HUES48 (cell line): Measurements from ENCODE around the gene ITGAL.
A peak's percentile ranks its signal among the peaks of the same experiment; 100 is the strongest.
"Not testable (repeated sequence)": the region's sequence is repeated elsewhere in the genome, so short reads cannot be mapped to it uniquely, and the experiment has no call there.

Source experiments
- H3K27ac ChIP-seq: one replicate; pipeline ENCODE4 v1.7.0; 2013; ENCODE audit warnings: low read depth, low read length, inconsistent platforms
- H3K27me3 ChIP-seq: 2 replicates; pipeline ENCODE4 v1.6.1; 2013; ENCODE audit warnings: mild to moderate bottlenecking, low read length; ENCODE audit not compliant: control insufficient read depth, insufficient read depth
- H3K36me3 ChIP-seq: 2 replicates; pipeline ENCODE4 v1.6.1; 2013; ENCODE audit warnings: low read length; ENCODE audit not compliant: control insufficient read depth, insufficient read depth
- H3K4me1 ChIP-seq: 2 replicates; pipeline ENCODE4 v1.6.1; 2013; ENCODE audit warnings: mild to moderate bottlenecking, low read length; ENCODE audit not compliant: control insufficient read depth, insufficient read depth
- H3K4me3 ChIP-seq: 2 replicates; pipeline ENCODE4 v1.5.1; 2013; ENCODE audit warnings: mild to moderate bottlenecking, low read depth, low read length
- H3K9ac ChIP-seq: 2 replicates; pipeline ENCODE4 v1.6.1; 2013; ENCODE audit warnings: mild to moderate bottlenecking, low read depth, low read length, moderate library complexity
- H3K9me3 ChIP-seq: 2 replicates; pipeline ENCODE4 v1.6.1; 2013; ENCODE audit warnings: low read length; ENCODE audit not compliant: control insufficient read depth, insufficient read depth

Gene ITGAL

DNA sequence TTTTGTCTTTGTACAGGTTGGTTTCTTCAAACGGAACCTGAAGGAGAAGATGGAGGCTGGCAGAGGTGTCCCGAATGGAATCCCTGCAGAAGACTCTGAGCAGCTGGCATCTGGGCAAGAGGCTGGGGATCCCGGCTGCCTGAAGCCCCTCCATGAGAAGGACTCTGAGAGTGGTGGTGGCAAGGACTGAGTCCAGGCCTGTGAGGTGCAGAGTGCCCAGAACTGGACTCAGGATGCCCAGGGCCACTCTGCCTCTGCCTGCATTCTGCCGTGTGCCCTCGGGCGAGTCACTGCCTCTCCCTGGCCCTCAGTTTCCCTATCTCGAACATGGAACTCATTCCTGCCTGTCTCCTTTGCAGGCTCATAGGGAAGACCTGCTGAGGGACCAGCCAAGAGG is 48.9 kb downstream of the ITGAL start:
- no peak overlapping the region for H3K4me3 ChIP-seq
- no peak overlapping the region for H3K27ac ChIP-seq
- H3K27me3 ChIP-seq = no peaks in the 10 kb centered on the region
- no peak overlapping the region for H3K9ac ChIP-seq
- peaks cover 9% of the 10 kb centered on the region for H3K36me3 ChIP-seq
- no peaks in the 10 kb centered on the region for H3K9me3 ChIP-seq
- no peaks in the 10 kb centered on the region for H3K4me1 ChIP-seq

DNA sequence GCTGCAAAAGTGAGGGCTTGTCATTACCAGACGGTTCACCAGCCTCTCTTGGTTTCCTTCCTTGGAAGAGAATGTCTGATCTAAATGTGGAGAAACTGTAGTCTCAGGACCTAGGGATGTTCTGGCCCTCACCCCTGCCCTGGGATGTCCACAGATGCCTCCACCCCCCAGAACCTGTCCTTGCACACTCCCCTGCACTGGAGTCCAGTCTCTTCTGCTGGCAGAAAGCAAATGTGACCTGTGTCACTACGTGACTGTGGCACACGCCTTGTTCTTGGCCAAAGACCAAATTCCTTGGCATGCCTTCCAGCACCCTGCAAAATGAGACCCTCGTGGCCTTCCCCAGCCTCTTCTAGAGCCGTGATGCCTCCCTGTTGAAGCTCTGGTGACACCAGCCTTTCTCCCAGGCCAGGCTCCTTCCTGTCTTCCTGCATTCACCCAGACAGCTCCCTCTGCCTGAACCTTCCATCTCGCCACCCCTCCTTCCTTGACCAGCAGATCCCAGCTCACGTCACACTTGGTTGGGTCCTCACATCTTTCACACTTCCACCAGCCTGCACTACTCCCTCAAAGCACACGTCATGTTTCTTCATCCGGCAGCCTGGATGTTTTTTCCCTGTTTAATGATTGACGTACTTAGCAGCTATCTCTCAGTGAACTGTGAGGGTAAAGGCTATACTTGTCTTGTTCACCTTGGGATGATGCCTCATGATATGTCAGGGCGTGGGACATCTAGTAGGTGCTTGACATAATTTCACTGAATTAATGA is 49.5 kb downstream of the ITGAL start:
- no peaks in the 10 kb centered on the region for H3K4me1 ChIP-seq
- H3K27ac ChIP-seq = no peak overlapping the region
- peaks cover 9% of the 10 kb centered on the region for H3K36me3 ChIP-seq
- no peak overlapping the region for H3K9ac ChIP-seq
- H3K9me3 ChIP-seq = no peaks in the 10 kb centered on the region
- no peaks in the 10 kb centered on the region for H3K27me3 ChIP-seq
- H3K4me3 ChIP-seq = no peak overlapping the region

DNA sequence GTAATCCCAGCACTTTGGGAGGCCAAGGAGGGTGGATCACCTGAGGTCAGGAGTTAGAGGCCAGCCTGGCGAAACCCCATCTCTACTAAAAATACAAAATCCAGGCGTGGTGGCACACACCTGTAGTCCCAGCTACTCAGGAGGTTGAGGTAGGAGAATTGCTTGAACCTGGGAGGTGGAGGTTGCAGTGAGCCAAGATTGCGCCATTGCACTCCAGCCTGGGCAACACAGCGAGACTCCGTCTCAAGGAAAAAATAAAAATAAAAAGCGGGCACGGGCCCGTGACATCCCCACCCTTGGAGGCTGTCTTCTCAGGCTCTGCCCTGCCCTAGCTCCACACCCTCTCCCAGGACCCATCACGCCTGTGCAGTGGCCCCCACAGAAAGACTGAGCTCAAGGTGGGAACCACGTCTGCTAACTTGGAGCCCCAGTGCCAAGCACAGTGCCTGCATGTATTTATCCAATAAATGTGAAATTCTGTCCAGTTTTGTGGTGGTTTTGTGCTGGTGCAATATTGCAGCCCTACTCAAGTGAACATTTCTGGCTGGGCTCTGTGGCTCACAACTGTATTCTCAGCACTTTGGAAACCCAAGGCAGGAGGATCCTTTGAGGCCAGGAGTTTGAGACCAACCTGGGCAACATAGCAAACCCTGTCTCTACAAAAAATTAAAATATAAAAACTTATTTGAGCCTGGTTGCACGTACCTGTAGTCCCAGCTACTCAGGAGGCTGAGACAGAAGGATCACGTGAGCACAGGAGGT is 50.3 kb downstream of the ITGAL start:
- not testable (repeated sequence) for H3K9me3 ChIP-seq, H3K4me3 ChIP-seq, H3K27me3 ChIP-seq, H3K4me1 ChIP-seq, H3K27ac ChIP-seq, H3K9ac ChIP-seq, H3K36me3 ChIP-seq

DNA sequence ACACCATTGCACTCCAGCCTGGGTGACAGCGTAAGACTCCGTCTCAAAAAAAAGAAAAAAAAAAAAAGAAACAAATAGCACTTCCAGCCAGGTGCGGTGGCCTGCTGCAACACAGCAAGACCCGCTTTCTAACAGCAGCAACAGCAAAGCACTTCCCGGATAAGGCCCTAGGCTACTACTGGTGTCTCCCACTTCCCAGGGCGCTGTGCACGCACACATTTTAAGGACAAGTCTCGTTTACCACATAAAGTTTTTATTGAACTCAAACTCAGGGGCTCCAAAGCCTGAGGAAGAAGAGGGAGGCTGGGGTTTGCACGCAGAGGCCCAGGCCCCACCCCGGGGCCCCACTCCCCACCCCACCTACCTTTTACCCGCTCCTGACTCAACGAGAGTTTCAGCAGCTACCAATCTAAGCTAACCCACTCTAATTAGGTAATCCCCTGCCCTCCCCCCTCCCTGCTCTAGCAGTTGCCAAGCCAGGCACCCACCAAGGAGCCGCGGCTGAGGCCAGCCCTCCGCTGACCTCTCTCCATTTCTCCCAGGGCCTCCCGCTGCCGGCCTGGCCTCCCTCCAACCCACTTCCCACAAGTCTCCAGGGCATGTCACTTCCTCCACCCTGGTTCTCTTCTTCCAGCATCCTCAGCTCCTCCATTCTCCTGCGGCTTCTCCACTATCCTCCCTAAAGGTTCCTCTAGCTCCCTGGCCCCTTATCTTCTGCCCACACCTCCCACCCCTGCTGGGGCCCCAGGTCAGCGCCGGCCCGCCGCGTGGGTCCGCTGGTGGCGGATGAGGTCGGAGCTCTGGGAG is 51.4 kb downstream of the ITGAL start:
- H3K9ac ChIP-seq = no peak overlapping the region
- H3K9me3 ChIP-seq = no peaks in the 10 kb centered on the region
- H3K27me3 ChIP-seq = no peaks in the 10 kb centered on the region
- H3K27ac ChIP-seq = no peak overlapping the region
- H3K4me3 ChIP-seq = no peak overlapping the region
- peaks cover 9% of the 10 kb centered on the region for H3K36me3 ChIP-seq
- peaks cover 7% of the 10 kb centered on the region for H3K4me1 ChIP-seq

DNA sequence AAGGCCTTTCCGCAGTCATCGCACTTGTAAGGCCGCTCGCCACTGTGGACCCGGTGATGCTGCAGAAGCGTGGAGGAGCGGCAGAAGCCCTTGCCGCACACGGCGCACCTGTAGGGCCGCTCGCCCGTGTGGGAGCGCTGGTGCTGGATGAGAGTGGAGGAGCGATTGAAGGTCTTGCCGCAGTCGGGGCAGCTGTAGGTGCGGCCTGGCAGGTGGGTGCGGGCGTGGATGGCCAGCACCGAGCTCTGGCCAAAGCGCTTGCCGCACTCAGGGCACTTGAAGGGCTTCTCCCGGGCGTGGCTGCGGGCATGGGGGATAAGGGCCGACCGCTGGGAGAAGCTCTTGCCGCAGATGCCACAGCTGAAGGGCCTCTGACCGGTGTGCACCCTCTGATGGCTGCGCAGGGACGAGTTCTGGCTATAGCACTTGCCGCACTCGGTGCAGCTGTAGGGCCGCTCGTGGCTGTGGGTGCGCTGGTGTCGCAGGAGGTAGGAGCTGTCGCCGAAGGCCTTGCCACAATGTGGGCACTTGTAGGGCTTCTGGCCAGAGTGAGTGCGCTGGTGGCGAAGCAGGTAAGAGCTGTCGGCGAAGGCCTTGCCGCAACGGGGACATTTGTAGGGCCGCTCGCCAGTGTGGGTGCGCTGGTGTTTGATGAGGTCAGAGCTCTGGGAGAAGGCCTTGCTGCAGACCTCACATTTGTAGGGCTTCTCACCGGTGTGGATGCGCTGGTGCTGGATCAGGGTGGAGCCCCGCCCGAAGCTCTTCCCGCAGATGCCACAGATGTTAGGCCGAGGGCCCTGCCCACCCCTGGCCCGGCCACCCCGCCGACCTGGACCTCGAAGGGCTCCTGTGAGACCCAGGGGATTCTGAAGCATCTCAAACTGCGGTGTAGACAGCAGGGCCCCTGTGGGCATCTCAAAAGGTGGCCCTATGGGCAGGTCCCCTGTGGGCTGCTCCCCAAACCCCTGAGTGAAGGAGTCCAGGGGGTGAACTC is 52.3 kb downstream of the ITGAL start:
- no peak overlapping the region for H3K27ac ChIP-seq

DNA sequence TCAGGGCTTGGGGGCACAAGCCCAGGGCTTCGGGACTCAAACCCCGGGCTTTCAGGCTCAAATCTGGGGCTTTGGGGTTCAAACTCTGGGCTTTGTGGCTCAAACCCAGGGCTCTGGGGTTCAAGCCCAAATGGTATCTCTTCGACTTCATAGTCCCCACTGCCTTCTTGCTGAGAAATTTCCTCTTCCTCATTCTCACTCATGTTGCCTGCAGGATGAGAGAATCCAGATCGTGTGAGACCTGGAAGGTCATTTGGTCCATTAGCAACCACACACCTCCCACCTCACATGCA is 53.2 kb downstream of the ITGAL start:
- peaks cover 10% of the 10 kb centered on the region for H3K36me3 ChIP-seq
- no peak overlapping the region for H3K27ac ChIP-seq
- H3K4me1 ChIP-seq = peaks cover 7% of the 10 kb centered on the region

More for the DNA sequence above, 52.3 kb downstream of the ITGAL start:
- Histone ChIP-seq H3K4me1 (peaks cover 7% of the 10 kb centered on the region), H3K36me3 (peaks cover 9% of the 10 kb centered on the region), H3K4me3 (no peak overlapping the region), H3K9ac (no peak overlapping the region), H3K9me3 (no peaks in the 10 kb centered on the region), H3K27me3 (no peaks in the 10 kb centered on the region)

DNA sequence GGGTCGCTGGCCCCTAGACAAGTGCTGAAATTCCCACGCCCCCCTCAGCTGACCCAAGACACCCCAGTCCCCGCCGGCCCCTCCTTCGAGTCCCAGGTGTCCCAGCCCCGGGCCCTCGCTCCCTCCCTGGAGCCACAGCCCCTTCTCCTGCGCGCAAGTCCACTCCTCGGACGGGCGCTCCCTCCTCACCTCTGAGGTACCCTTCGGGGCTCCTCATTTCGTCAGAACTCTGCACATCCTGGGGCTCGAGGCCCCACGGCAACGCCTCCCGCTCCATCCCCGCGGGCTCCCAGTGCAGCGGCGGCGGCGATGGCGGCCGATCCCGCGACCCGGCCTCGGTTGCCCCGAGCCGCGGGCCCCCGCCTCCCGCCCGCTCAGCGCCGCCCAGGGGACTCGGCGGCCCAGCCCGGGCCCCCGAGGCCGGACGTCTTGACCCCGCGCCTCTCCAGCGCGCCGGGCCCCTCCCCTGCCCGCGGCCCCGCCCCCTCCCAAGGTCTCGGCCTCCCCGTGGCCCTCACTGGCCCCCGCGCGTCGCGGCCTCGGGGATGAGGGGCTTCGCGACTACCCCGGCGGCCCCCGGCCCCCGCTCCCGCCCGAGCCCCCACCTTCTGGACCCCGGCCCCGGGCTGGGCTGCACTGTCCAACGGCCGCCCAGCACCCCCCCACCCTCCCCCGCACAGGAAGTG is 53.7 kb downstream of the ITGAL start, which contains the start of gene ZNF768:
ZNF768 (minus strand) TSS at position 430 of the 686 bp plus-strand sequence; CDS start at position 277, 153 bp downstream.
- peaks cover 7% of the 10 kb centered on the region for H3K4me1 ChIP-seq
- H3K27ac ChIP-seq = peak within 1 kb of the TSS; percentile 97
- no peaks in the 10 kb centered on the region for H3K9me3 ChIP-seq
- H3K9ac ChIP-seq = peak within 1 kb of the TSS; percentile 91
- H3K27me3 ChIP-seq = no peaks in the 10 kb centered on the region
- H3K36me3 ChIP-seq = peaks cover 15% of the 10 kb centered on the region
- H3K4me3 ChIP-seq = peak within 1 kb of the TSS; percentile 89

More for the DNA sequence above, 53.2 kb downstream of the ITGAL start:
- H3K9ac ChIP-seq = no peak overlapping the region
- H3K9me3 ChIP-seq = no peaks in the 10 kb centered on the region
- peak overlapping the region; percentile 89 for H3K4me3 ChIP-seq
- H3K27me3 ChIP-seq = no peaks in the 10 kb centered on the region

DNA sequence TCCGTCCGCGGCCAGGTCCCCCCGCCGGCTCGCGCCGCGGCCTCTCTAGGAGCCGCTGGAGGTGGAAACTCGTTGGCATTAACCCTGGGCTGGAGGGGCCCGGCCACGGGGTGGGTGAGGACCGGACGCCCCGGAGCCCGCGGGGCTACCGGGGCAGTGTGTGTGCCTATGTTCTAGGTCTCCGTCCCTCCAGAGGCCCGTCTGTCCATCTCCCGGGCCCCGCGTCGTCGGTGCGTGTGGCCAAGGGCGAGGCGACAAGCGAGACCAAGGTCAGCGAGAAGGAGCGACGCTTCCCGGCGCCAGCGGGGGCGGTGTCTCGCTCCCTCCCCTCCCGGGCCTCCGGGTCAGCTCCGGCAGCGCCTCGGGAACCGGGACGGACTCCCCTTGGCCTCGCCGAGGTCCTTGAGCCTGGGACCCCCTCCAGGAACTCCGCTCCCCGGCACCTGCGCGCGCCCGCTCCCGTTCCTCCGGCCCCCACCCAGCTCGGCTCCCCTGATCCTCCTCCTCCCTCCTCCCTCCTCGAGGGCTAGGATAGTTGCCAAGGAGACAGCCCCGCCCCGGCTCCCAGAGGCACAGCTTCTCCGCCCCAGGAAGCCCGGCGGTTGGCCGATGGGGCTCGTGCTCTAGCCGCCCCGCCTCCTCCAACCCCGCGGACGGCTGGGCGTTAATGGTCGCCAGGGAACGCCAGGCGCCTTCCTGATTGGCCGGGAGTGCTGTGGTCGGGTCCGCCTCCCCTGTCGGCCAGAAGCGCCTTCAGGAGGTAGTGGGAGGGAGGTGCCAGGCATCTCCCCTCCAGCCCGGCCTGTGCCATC is 54.5 kb downstream of the ITGAL start:
- H3K4me1 ChIP-seq = peaks cover 7% of the 10 kb centered on the region

DNA sequence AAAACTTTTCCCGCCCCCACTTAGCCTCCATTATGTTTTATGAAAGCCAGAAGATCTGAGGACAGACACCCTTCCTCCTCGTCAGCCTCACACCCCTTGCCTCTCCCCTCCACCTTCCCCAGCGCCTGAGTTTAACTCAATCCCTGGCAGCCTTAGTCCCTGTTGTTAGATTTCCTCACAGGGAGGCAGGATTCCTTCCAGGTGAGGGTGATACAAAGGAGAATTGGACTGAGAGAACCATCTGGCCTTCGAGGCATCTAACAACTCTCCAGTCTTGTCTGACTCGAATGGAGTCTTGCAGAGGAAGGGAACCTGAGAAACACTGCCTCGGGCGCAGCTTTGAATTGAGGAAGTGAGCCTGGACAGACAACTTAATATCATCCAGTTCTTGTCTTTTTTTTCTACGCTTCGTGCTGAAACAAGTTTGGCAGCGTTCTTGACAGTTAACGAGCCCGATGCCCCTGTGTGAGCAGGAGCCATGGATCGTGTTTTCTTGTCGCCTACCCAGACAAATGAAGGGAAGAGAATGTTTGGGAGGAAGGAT is 55.2 kb downstream of the ITGAL start:
- Histone ChIP-seq H3K4me3 (peak overlapping the region; percentile 56), H3K27me3 (no peaks in the 10 kb centered on the region), H3K9me3 (no peaks in the 10 kb centered on the region), H3K27ac (peak overlapping the region; percentile 97), H3K36me3 (peaks cover 25% of the 10 kb centered on the region), H3K4me1 (peaks cover 7% of the 10 kb centered on the region), H3K9ac (peak overlapping the region; percentile 62)

More for the DNA sequence above, 54.5 kb downstream of the ITGAL start:
- H3K4me3 ChIP-seq = peak overlapping the region; percentile 89
- H3K27me3 ChIP-seq = no peaks in the 10 kb centered on the region
- H3K9ac ChIP-seq = peak overlapping the region; percentile 91
- peaks cover 19% of the 10 kb centered on the region for H3K36me3 ChIP-seq
- H3K27ac ChIP-seq = peak overlapping the region; percentile 97
- no peaks in the 10 kb centered on the region for H3K9me3 ChIP-seq
